HG03575 (cell line): Measurements from ENCODE around the gene PRKG1.
"Not testable (repeated sequence)": the region's sequence is repeated elsewhere in the genome, so short reads cannot be mapped to it uniquely, and the experiment has no call there.

Experiments used
- ATAC-seq: cut with Tn5 transposase; IDR thresholded peaks from one replicate; pipeline ENCODE4 v1.9.1; 2021; ENCODE audit not compliant: unreplicated experiment, insufficient number of reproducible peaks, low FRiP score; ENCODE audit errors: extremely low read depth

Gene PRKG1

GRCh38 chr10:51683031-51683691 lies 608.9 kb downstream of the PRKG1 start:
- no peak for ATAC-seq

- ATAC-seq = no peak
These were observed 611.5 kb downstream of the PRKG1 start for GRCh38 chr10:51685768-51686167.

- ATAC-seq = no peak
These were observed 613.0 kb downstream of the PRKG1 start for GRCh38 chr10:51687296-51687695.

GRCh38 chr10:51688826-51689225 lies 614.5 kb downstream of the PRKG1 start:
- not testable (repeated sequence) for ATAC-seq

- ATAC-seq = no peak
These were observed 615.2 kb downstream of the PRKG1 start for GRCh38 chr10:51689536-51689935.

- no peak for ATAC-seq
These were observed 616.8 kb downstream of the PRKG1 start for GRCh38 chr10:51691135-51691534.

GRCh38 chr10:51694086-51694768 lies 619.9 kb downstream of the PRKG1 start:
- no peak for ATAC-seq

- ATAC-seq = no peak
These were observed 622.0 kb downstream of the PRKG1 start for GRCh38 chr10:51696251-51696650.

- no peak for ATAC-seq
These were observed 624.3 kb downstream of the PRKG1 start for GRCh38 chr10:51698473-51699063.

- ATAC-seq = peak; percentile 21
These were observed 624.8 kb downstream of the PRKG1 start for GRCh38 chr10:51699145-51699474.

- ATAC-seq = peak; percentile 84
These were observed 625.4 kb downstream of the PRKG1 start, which contains the start of gene CSTF2T for GRCh38 chr10:51699475-51700227. Gene CSTF2T, minus strand, starts transcription at chr10:51699595. Its CDS starts 46 bp downstream, at chr10:51699549.

- no peak for ATAC-seq
These were observed 626.0 kb downstream of the PRKG1 start for GRCh38 chr10:51700228-51700817.

- no peak for ATAC-seq
These were observed 631.5 kb downstream of the PRKG1 start for GRCh38 chr10:51705774-51706173.

GRCh38 chr10:51706225-51706624 lies 631.9 kb downstream of the PRKG1 start:
- ATAC-seq = no peak

GRCh38 chr10:51707392-51707791 lies 633.1 kb downstream of the PRKG1 start:
- ATAC-seq = no peak

- no peak for ATAC-seq
These were observed 633.6 kb downstream of the PRKG1 start for GRCh38 chr10:51707821-51708424.

- no peak for ATAC-seq
These were observed 634.3 kb downstream of the PRKG1 start for GRCh38 chr10:51708609-51709008.

- ATAC-seq = no peak
These were observed 635.2 kb downstream of the PRKG1 start for GRCh38 chr10:51709324-51709972.
